ENCODE results near the gene ADAP2. TPM values are rescaled to one million over a fixed set of nuclear protein-coding genes. Genes with fewer than 3 reads are reported as not detected.
"Not testable (repeated sequence)": the region's sequence is repeated elsewhere in the genome, so short reads cannot be mapped to it uniquely, and the experiment has no call there.

Gene ADAP2
- polyA plus RNA-seq, 3 donors, result 2.1 to 17.8 (median 8.6) TPM

- H3K27ac ChIP-seq (ENCODE audit: low read depth, low read length), result no peak overlapping the region
- WGBS, 3 donors, result 87 to 90% (median 88%) methylated on average over 3 of the region's 3 CpGs
Measured at GRCh38 chr17:30928584-30928983, 6.8 kb downstream of the ADAP2 start.

- H3K27ac ChIP-seq (ENCODE audit: low read depth, low read length), result no peak overlapping the region
- 55 to 77% (median 63%) methylated on average over 8 of the region's 8 CpGs for WGBS, 3 donors
Measured at GRCh38 chr17:30929081-30929633, 7.4 kb downstream of the ADAP2 start.

- not testable (repeated sequence) for H3K27ac ChIP-seq (ENCODE audit: low read depth, low read length)
Measured at GRCh38 chr17:30929861-30930260, 8.1 kb downstream of the ADAP2 start.

GRCh38 chr17:30930495-30930894 lies 8.8 kb downstream of the ADAP2 start:
- H3K27ac ChIP-seq (ENCODE audit: low read depth, low read length), result no peak overlapping the region
- WGBS, 3 donors, result 70 to 88% (median 78%) methylated on average over 3 of the region's 3 CpGs

More at GRCh38 chr17:30929861-30930260, 8.1 kb downstream of the ADAP2 start:
- 88 to 98% (median 93%) methylated on average over 3 of the region's 3 CpGs for WGBS, 3 donors

- H3K27ac ChIP-seq (ENCODE audit: low read depth, low read length), result not testable (repeated sequence)
- WGBS, 3 donors, result 90 to 93% (median 91%) methylated on average over 8 of the region's 8 CpGs
Measured at GRCh38 chr17:30931582-30931981, 9.8 kb downstream of the ADAP2 start.

- H3K27ac ChIP-seq (ENCODE audit: low read depth, low read length), result no peak overlapping the region
- 59 to 67% (median 62%) methylated on average over 5 of the region's 5 CpGs for WGBS, 3 donors
Measured at GRCh38 chr17:30933966-30934365, 12.2 kb downstream of the ADAP2 start.

- 80 to 88% (median 84%) methylated on average over 13 of the region's 13 CpGs for WGBS, 3 donors
- H3K27ac ChIP-seq (ENCODE audit: low read depth, low read length), result no peak overlapping the region
Measured at GRCh38 chr17:30939051-30939689, 17.4 kb downstream of the ADAP2 start.

GRCh38 chr17:30942308-30943079 lies 20.7 kb downstream of the ADAP2 start:
- 61 to 64% (median 61%) methylated on average over 4 of the region's 4 CpGs for WGBS, 3 donors
- no peak overlapping the region for H3K27ac ChIP-seq (ENCODE audit: low read depth, low read length)

GRCh38 chr17:30947796-30948195 lies 26.1 kb downstream of the ADAP2 start:
- H3K27ac ChIP-seq (ENCODE audit: low read depth, low read length), result no peak overlapping the region
- 94% methylated on average over 5 of the region's 5 CpGs for WGBS, 3 donors

- WGBS, 3 donors, result 90 to 92% (median 91%) methylated on average over 5 of the region's 5 CpGs
- no peak overlapping the region for H3K27ac ChIP-seq (ENCODE audit: low read depth, low read length)
Measured at GRCh38 chr17:30950189-30950588, 28.4 kb downstream of the ADAP2 start.

- WGBS, 3 donors, result 45 to 73% (median 50%) methylated on average over 9 of the region's 9 CpGs
- H3K27ac ChIP-seq (ENCODE audit: low read depth, low read length), result no peak overlapping the region
Measured at GRCh38 chr17:30950669-30951399, 29.1 kb downstream of the ADAP2 start.

- no peak overlapping the region for H3K27ac ChIP-seq (ENCODE audit: low read depth, low read length)
- WGBS, 3 donors, result 49 to 88% (median 68%) methylated on average over 9 of the region's 9 CpGs
Measured at GRCh38 chr17:30952638-30953393, 31.1 kb downstream of the ADAP2 start.

GRCh38 chr17:30954046-30954830 lies 32.5 kb downstream of the ADAP2 start:
- H3K27ac ChIP-seq (ENCODE audit: low read depth, low read length), result peak overlapping the region; percentile 44
- WGBS, 3 donors, result 58 to 91% (median 61%) methylated on average over 6 of the region's 6 CpGs

- no peak overlapping the region for H3K27ac ChIP-seq (ENCODE audit: low read depth, low read length)
- WGBS, 3 donors, result 35 to 58% (median 35%) methylated on average over 8 of the region's 8 CpGs
Measured at GRCh38 chr17:30956764-30957374, 35.1 kb downstream of the ADAP2 start.

GRCh38 chr17:30957741-30958140 lies 36.0 kb downstream of the ADAP2 start:
- WGBS, 3 donors, result 89 to 95% (median 91%) methylated on average over 6 of the region's 6 CpGs
- no peak overlapping the region for H3K27ac ChIP-seq (ENCODE audit: low read depth, low read length)

GRCh38 chr17:30958187-30958586 lies 36.4 kb downstream of the ADAP2 start:
- H3K27ac ChIP-seq (ENCODE audit: low read depth, low read length), result no peak overlapping the region
- WGBS, 3 donors, result 57 to 79% (median 68%) methylated on average over 7 of the region's 7 CpGs
